GM19468 (cell line): ENCODE measurements around the gene BPIFB1.

Source experiments
- ATAC-seq: cut with Tn5 transposase; IDR thresholded peaks from one replicate; pipeline ENCODE4 v1.9.1; 2021; ENCODE audit warnings: mild to moderate bottlenecking, moderate library complexity, moderate number of reproducible peaks; ENCODE audit not compliant: unreplicated experiment; ENCODE audit errors: extremely low read depth

The BPIFB1 gene

DNA sequence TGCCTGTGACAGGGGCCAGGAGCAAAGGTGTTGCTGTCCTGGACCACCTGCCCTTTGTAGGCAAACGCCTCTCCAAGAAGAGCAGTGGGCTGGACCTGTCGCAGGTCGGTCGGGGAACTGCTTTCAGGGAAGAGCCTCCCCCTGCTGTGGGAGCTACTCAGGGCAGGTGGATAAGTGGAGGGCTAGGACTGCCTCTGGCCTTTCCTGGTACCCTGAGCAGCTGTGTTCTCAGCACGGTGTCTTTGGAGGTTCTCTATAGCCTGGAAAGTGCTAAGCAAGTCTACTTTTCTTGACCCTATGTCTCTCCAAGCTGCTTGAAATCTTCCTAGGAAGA is 35.0 kb downstream of the BPIFB1 start:
- ATAC-seq = no peak

DNA sequence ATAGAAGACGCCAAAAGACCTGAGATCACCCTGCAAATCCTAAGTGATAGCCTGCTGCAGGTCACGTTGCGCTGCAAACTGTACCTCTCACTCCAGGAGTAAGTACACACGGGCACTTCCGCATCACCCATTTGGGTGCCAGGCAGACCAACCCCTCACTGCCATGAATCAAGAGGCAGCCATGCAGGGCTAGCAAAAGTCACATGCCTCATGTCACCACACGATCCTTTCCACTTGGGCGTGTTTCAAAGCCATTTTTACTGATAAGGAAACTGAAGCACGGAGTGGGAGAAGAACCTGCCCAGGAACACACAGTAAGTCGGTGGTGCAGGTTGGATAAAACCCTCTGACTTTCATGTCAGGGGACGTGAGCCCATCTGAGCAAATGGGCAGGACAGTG is 37.0 kb downstream of the BPIFB1 start:
- ATAC-seq = no peak

- ATAC-seq = no peak
Measured at GRCh38 chr20:33322456-33322855, 39.4 kb downstream of the BPIFB1 start.

GRCh38 chr20:33323236-33323635 is 40.2 kb downstream of the BPIFB1 start:
- no peak for ATAC-seq

GRCh38 chr20:33325350-33325749 is 42.3 kb downstream of the BPIFB1 start:
- no peak for ATAC-seq

- no peak for ATAC-seq
Measured at GRCh38 chr20:33328157-33329137, 45.4 kb downstream of the BPIFB1 start.

- no peak for ATAC-seq
Measured at GRCh38 chr20:33332905-33333456, 50.0 kb downstream of the BPIFB1 start.

DNA sequence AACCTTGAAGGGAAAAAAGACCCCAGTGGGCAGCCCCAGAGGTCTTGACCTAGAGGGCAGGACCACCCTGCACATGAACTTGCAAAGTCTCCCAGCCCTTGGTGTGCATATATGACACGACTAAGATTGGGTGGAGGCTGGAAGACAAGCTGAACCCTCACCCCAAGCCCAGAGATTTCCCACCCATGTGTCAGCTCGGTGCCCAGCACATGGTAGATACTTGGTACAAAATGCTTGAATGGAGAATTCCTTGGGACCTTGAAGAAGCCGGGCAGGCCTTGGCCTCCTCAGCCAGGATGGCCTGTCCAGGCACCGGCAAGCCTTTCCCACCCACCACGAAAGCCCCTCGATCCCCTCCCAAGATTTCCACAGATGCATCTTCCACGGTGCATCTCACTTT is 50.6 kb downstream of the BPIFB1 start:
- ATAC-seq = no peak

GRCh38 chr20:33334111-33334510 is 51.1 kb downstream of the BPIFB1 start:
- ATAC-seq = no peak

DNA sequence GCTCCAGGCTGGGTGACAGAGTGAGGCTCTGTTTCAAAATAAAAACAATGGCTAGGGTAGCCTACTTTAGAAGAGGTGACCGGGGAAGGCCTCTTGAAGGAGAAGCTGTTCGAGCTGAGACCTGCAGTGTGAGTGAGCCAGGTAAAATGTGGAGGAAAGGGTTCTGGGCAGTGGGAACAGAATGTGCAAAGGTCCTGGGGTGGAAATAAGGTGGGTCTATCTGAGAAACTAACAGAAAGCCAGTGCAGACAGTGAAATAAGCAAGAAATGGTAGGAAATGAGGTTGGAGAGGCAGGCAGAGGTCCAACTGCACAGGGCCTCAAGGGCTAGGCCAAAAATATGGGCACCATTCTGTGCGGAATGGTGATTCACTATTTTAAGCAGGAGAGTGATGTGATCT is 53.4 kb downstream of the BPIFB1 start:
- ATAC-seq = no peak

DNA sequence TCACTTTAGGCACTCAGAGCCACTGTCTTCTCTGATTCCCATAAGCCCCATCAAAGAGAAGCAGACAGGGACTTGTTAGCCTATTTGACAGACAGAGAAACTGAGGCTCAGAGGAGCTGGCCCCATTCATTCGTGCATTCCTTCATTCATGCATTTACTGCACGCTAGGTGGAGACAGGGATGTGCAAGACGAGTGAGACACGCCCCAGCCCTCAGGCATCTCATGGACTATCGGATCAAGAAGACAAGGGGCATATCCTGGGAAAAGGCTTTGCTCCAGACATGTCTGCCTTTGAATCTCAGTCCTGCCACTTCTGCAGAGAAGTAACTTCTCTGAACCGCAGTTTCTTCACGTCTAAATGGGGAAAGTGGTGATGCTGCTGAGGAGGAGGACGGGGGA is 54.1 kb downstream of the BPIFB1 start:
- no peak for ATAC-seq

DNA sequence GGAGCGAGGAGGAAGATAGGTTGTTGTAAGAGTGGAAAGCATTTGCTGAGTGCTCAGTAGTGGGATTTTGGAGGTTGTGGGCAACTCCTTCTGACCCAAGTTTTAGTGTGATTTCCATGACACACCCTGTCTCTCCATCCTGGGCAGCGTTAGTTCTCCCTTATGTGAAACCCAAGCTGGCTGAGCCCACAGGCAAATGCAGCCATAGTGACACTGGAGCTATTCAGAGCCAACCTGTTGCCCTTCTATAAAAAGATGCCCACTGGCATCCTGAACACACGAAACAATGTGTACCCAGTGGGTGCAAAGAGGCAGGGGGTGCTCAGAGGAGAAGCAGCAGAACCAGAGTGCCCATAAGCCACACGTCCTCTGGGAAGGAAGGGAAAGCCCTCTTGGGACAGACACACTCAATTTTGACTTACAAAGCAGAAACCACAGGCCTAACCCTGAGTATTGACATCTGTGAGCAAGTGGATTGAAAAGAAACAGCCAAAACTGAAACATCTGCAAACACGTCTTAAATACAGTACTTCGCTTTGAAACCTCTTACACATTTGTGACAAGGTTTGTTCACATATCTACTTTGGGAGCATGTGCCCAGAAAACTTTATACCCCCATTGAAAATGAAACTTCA is 54.6 kb downstream of the BPIFB1 start:
- ATAC-seq = no peak

GRCh38 chr20:33338467-33339258 is 55.6 kb downstream of the BPIFB1 start:
- ATAC-seq = no peak

DNA sequence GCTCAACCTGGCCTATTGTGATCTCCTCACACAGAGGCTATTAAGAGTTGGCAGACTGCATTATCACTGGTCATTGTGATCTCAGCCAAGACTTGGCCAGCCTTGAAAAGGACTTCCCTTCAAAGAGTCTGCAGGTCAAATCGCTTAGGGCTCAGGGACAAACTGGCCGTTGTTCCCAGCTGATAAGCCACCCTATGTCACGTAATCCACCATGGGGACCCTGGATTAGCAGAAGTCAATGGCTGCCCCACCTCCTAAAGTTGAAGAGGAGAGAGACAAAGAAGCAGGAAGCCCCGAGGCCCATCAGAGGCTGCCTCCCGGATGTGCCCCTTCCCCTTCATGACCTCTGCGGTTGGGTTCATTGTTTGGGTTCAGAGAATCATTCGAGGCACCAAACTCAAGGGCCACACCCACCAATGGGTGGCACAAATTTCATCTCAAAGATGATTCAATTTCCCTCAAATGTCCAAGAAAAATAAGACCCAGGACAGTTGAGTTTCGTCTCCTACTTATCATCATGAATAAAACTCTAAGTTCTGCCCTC is 56.6 kb downstream of the BPIFB1 start:
- no peak for ATAC-seq

DNA sequence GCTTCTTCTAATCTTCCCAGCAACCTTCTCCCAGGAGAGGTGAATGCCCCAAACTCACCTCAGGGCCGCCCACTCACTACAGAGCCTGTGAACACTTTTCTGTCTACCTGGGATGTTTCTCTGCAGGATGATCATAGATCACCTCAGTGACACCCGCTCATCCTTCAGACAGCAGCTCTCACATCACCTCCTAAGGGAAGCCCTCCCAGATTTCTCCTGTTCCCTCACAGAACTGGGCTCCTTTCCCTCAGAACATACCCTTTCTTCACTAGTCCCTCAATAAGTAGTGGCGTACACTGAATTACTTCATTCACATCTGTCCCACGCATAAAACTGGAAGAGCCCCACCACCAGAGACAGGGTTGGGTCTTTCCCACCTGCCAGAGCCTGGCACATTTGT is 60.5 kb downstream of the BPIFB1 start:
- no peak for ATAC-seq

- ATAC-seq = no peak
Measured at GRCh38 chr20:33345342-33345741, 62.3 kb downstream of the BPIFB1 start.

DNA sequence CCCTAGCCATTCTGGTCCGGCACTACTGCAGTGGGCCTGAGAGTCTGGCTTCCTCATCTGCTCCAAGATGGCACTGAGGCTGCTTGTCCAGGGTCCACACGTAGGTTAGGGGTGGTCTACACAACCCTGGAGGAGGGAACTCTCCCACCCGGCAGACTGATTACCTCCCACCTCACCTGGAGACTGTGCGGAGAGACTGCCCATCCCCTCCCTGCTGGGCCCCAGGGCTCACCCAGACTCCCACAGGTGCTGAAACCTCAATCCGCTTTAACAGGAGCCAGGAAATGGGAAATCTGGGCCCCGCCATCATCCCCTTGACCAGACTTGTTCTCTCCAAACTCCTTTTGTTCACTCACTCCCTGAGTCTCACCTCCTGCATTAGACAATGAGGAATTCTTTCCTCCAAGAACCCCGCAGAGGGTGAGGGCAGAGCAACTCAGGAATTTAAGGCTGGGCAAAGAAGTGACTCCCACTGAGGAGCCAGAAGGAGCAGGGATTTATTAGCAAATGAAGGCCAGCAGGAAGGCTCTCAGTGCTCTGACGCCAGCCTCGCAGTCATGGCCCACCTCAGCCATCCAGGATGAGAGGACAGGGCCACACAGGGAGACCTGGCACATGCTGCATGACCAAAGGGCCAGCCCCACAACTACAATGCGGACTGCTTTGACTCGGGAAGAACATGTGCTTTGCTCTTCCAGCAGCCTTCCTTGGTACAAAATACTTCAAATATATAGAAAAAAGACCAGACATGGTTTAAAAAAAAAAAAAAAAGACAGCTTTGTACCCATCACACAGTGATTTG is 65.3 kb downstream of the BPIFB1 start:
- no peak for ATAC-seq

DNA sequence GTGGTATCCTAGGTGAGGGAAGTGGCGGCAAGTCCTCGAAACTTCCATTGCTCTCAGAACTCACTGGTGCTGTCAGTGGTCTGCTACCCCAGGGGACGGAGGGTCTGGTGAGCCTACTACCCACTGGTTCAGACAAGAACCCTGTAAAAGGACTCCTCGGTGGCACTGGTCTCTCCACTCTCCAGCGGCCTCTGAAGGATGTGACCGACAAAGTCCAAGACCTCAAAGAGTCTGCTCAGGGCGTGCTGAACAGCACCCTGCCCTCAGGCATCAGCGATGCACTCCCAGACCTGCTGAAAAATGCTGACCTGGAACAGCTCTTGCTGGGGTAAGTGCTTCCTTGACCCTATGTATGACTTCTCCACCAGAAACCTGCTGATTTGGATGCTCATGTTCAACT is 66.5 kb downstream of the BPIFB1 start:
- no peak for ATAC-seq

- ATAC-seq = no peak
Measured at GRCh38 chr20:33351696-33352095, 68.7 kb downstream of the BPIFB1 start.
